IMR-90 (cell line): ENCODE results near the gene CAMTA1. TPM values are rescaled to one million over a fixed set of nuclear protein-coding genes. Genes with fewer than 3 reads are reported as not detected.

Source experiments
- ATAC-seq: fragments of 200-7000 bp; cut with Tn5 transposase; 2 replicates; pipeline ENCODE4 v1.9.1; 2020; ENCODE audit warnings: low read depth, mild to moderate bottlenecking, moderate library complexity
- BruUV-seq: library from RNA; stranded (reverse); fragments of 400-500 nt; replicated peaks from 2 replicates; lab custom pipeline; 2021; lab: Mats Ljungman, UMichigan
- CTCF ChIA-PET: fragments of 300-600 bp; formaldehyde crosslinking; extraction: SDS; loops from one replicate; lab custom pipeline; 2021; ENCODE audit warnings: antibody characterized with exemption; lab: Yijun Ruan, JAX
- POLR2A ChIA-PET: fragments of 300-600 bp; sonication (Branson Sonifier 250); formaldehyde crosslinking; loops from one replicate; lab custom pipeline; 2022; ENCODE audit warnings: antibody characterized with exemption; ENCODE audit not compliant: unreplicated experiment; lab: Charles Lee
- DNase-seq: peaks from one replicate; pipeline ENCODE4 v3.0.0; 2013
- H2AFZ ChIP-seq: replicated peaks from 2 replicates; pipeline ENCODE3; 2013; ENCODE audit warnings: low read length, mild to moderate bottlenecking; ENCODE audit not compliant: poor library complexity
- H2AK5ac ChIP-seq: 2 replicates; pipeline ENCODE4 v1.6.1; 2013; ENCODE audit warnings: low read depth, low read length, inconsistent platforms
- H2AK9ac ChIP-seq: replicated peaks from 2 replicates; pipeline ENCODE3; 2013; ENCODE audit warnings: mild to moderate bottlenecking, low read depth, low read length, moderate library complexity; ENCODE audit not compliant: poor library complexity
- H2BK120ac ChIP-seq: 2 replicates; pipeline ENCODE4 v1.6.1; 2013; ENCODE audit warnings: low read depth, low read length, inconsistent platforms
- H2BK15ac ChIP-seq: 3 replicates; pipeline ENCODE4 v1.6.1; 2013; ENCODE audit warnings: low read depth, low read length, inconsistent platforms
- H2BK20ac ChIP-seq: 2 replicates; pipeline ENCODE4 v1.6.1; 2013; ENCODE audit warnings: low read depth, mild to moderate bottlenecking, inconsistent platforms, low read length, moderate library complexity
- H2BK5ac ChIP-seq: 2 replicates; pipeline ENCODE4 v1.6.1; 2013; ENCODE audit warnings: mild to moderate bottlenecking, low read depth, low read length, inconsistent platforms; ENCODE audit not compliant: poor library complexity, severe bottlenecking
- H3K14ac ChIP-seq: replicated peaks from 2 replicates; pipeline ENCODE4 v1.6.1; 2013; ENCODE audit warnings: low read depth, low read length, inconsistent platforms
- H3K18ac ChIP-seq: 2 replicates; pipeline ENCODE4 v1.6.1; 2013; ENCODE audit warnings: low read depth, low read length, control low read depth
- H3K23ac ChIP-seq: 2 replicates; pipeline ENCODE4 v1.6.1; 2013; ENCODE audit warnings: low read depth, low read length, inconsistent platforms
- H3K27ac ChIP-seq: 2 replicates; pipeline ENCODE4 v1.5.1; 2013; ENCODE audit warnings: mild to moderate bottlenecking, control low read depth, low read length; ENCODE audit not compliant: insufficient read depth
- H3K27me3 ChIP-seq: 2 replicates; pipeline ENCODE4 v1.6.1; 2013; ENCODE audit warnings: low read length; ENCODE audit not compliant: control insufficient read depth, insufficient read depth
- H3K36me3 ChIP-seq: 2 replicates; pipeline ENCODE4 v1.6.1; 2013; ENCODE audit warnings: low read length, mixed read lengths; ENCODE audit not compliant: control insufficient read depth, insufficient read depth
- H3K4ac ChIP-seq: 2 replicates; pipeline ENCODE4 v1.6.1; 2013; ENCODE audit warnings: low read depth, low read length, inconsistent platforms
- H3K4me1 ChIP-seq: 2 replicates; pipeline ENCODE4 v1.6.1; 2013; ENCODE audit warnings: low read length, mixed read lengths; ENCODE audit not compliant: control insufficient read depth, insufficient read depth
- H3K4me2 ChIP-seq: 2 replicates; pipeline ENCODE4 v1.6.1; 2013; ENCODE audit warnings: low read depth, mild to moderate bottlenecking, control low read depth, low read length, moderate library complexity
- H3K4me3 ChIP-seq: 2 replicates; pipeline ENCODE4 v1.5.1; 2013; ENCODE audit warnings: low read depth, mild to moderate bottlenecking, control low read depth, low read length, moderate library complexity; ENCODE audit not compliant: insufficient read depth
- H3K56ac ChIP-seq: 2 replicates; pipeline ENCODE4 v1.6.1; 2013; ENCODE audit warnings: low read length, inconsistent platforms; ENCODE audit not compliant: insufficient read depth; ENCODE audit errors: extremely low read depth
- H3K79me1 ChIP-seq, 2 experiments: 2 replicates each; pipeline ENCODE4 v1.6.1; 2013; ENCODE audit warnings: low read length in 2 of 2, inconsistent platforms in 1 of 2, low read depth in 1 of 2
- H3K9ac ChIP-seq: 2 replicates; pipeline ENCODE4 v1.6.1; 2013; ENCODE audit warnings: low read depth, low read length, control low read depth
- H3K9me1 ChIP-seq: 2 replicates; pipeline ENCODE4 v1.6.1; 2013; ENCODE audit warnings: low read length, inconsistent platforms; ENCODE audit not compliant: insufficient read depth
- H3K9me3 ChIP-seq: 2 replicates; pipeline ENCODE4 v1.6.1; 2013; ENCODE audit warnings: low read length; ENCODE audit not compliant: control insufficient read depth, insufficient read depth
- H4K20me1 ChIP-seq: 2 replicates; pipeline ENCODE4 v1.6.1; 2013; ENCODE audit warnings: low read length, inconsistent platforms; ENCODE audit not compliant: insufficient read depth
- H4K5ac ChIP-seq: 2 replicates; pipeline ENCODE4 v1.6.1; 2013; ENCODE audit warnings: mild to moderate bottlenecking, low read depth, low read length, control low read depth
- H4K8ac ChIP-seq, 2 experiments: 2 replicates each; pipeline ENCODE4 v1.6.1; 2013; ENCODE audit warnings: low read depth in 2 of 2, low read length in 2 of 2, control low read depth in 1 of 2, inconsistent platforms in 1 of 2
- H4K91ac ChIP-seq: 2 replicates; pipeline ENCODE4 v1.6.1; 2013; ENCODE audit warnings: low read depth, low read length, inconsistent platforms; ENCODE audit not compliant: insufficient read depth
- CEBPB ChIP-seq: IDR thresholded peaks from 2 replicates; pipeline ENCODE4 v1.6.1; 2012; ENCODE audit warnings: low read depth, low read length, improper control_type of control experiment
- MXI1 ChIP-seq: IDR thresholded peaks from 2 replicates; pipeline ENCODE4 v1.6.1; 2012; ENCODE audit warnings: low read depth, mild to moderate bottlenecking, low read length, moderate library complexity, borderline replicate concordance
- POLR2A ChIP-seq: IDR thresholded peaks from 2 replicates; pipeline ENCODE4 v1.6.1; 2012; ENCODE audit warnings: mild to moderate bottlenecking, low read depth, low read length
- RCOR1 ChIP-seq: IDR thresholded peaks from 2 replicates; pipeline ENCODE4 v1.6.1; 2012; ENCODE audit warnings: mild to moderate bottlenecking, low read length, improper control_type of control experiment; ENCODE audit not compliant: insufficient replicate concordance
- WGBS, 2 experiments: methylation state at CpG; one replicate each; pipeline versions ENCODE4 v1.1.5 to v1.1.7; 2013; ENCODE audit warnings: missing lambda C conversion rate in 2 of 2; ENCODE audit not compliant: insufficient read length in 1 of 2; ENCODE audit errors: extremely low coverage in 2 of 2; 5-methylcytosine and 5-hydroxymethylcytosine counted together
- dilution Hi-C: fragments of 300-500 bp; cut with HindIII; formaldehyde crosslinking; loops from one replicate; pipeline ENCODE4 v1.14.3; 2018; ENCODE audit warnings: low sequenced_read_pairs; ENCODE audit not compliant: unreplicated experiment
- in situ Hi-C: fragments of 300-500 bp; cut with MboI; formaldehyde crosslinking; loops from 3 replicates; pipeline ENCODE4 v1.14.3; 2019; ENCODE audit warnings: low sequenced_read_pairs, inconsistent platforms, mixed read lengths
- intact Hi-C: fragments of 100-400 bp; cut with micrococcal nuclease; formaldehyde crosslinking; loops from 2 replicates; pipeline ENCODE4 v1.10.0; 2022
- polyA plus RNA-seq, 3 experiments: library from polyadenylated mRNA; depleted of rRNA; stranded (reverse); fragments of >200 nt; gene quantifications; 2 replicates each; pipeline ENCODE4 v1.2.3, GENCODE V29; 2012; ENCODE audit warnings: low replicate concordance in 1 of 3
- total RNA-seq: library from RNA; depleted of rRNA; stranded (reverse); fragments of >200 nt; gene quantifications from 2 replicates; pipeline ENCODE4 v1.2.3, GENCODE V29; 2012
- TF ChIP-seq, protein P1 (sequence below): conservative IDR thresholded peaks from 2 replicates; pipeline ENCODE4 v1.5.1; 2012; ENCODE audit warnings: mild to moderate bottlenecking, low read depth, low read length, improper control_type of control experiment
- TF ChIP-seq, protein P2 (sequence below): fragments of 150-350 bp; IDR thresholded peaks from 2 replicates; pipeline ENCODE4 v1.6.1; 2017; ENCODE audit warnings: mild to moderate bottlenecking, antibody characterized with exemption, low read length, low read depth
- TF ChIP-seq, protein P3 (sequence below): fragments of 150-350 bp; IDR thresholded peaks from 2 replicates; pipeline ENCODE4 v1.6.1; 2016; ENCODE audit warnings: low read depth, mild to moderate bottlenecking, low read length, moderate library complexity, borderline replicate concordance

The CAMTA1 gene
- total and polyA plus RNA-seq, 2 of the 4 experiments (the other 2 are of a cell fraction) = 35.5 to 74.3 TPM

DNA sequence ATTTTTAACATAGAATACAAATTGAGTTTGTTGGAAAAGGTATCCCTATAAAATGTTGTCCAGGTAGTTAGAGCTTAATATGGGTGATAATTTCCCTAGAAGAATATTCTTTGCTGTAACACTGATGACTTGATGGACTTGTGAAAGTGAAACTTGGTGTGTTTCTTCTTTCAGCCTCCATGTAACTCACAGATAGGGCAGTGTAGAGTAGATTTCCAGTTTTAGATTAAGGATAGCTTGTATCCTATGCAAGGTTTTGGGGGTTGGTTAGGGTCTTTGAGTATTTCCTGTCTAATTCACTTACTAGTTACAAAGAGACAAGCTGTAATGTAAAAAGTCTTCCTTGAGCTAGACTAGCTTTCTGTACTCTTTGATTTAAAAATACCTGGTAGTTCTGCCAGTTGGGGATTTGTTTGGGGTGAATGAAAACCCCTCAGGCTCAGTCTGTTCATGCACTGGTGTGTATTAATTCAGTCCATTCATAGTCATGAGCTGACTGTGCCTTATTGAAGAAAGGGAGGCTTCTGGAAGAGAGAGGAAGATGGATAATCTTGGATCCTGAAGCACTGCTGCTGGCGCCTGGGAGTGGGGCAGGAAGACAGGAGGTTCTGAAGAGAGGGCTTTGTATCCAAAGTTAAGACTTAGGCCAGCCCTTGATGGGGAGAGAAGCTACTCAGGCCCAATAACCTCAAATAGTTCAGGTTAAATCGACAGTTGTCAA is 83.6 kb downstream of the CAMTA1 start:
- ATAC-seq (peak; percentile 30), DNase-seq (no peak)
- Histone ChIP-seq H3K18ac (peak overlapping the region; percentile 69; the same call in 1 of the 2 replicates), H3K9ac (no peak overlapping the region; the same call in 1 of the 2 replicates), H3K79me1 (peaks cover 26 to 65% of the 10 kb centered on the region in 2 experiments), H2BK120ac (peak overlapping the region; percentile 23; the same call in 1 of the 2 replicates), H4K91ac (peak overlapping the region; percentile 25; the same call in 1 of the 2 replicates), H2BK20ac (peak overlapping the region; percentile 36), H3K27ac (no peak overlapping the region), H3K4me1 (peaks cover 21% of the 10 kb centered on the region), H4K5ac (peak overlapping the region; percentile 76; the same call in 1 of the 2 replicates), H3K36me3 (no peaks in the 10 kb centered on the region; the same call in 1 of the 2 replicates), H3K56ac (no peak overlapping the region), H2AFZ (no peak overlapping the region), H3K9me3 (no peaks in the 10 kb centered on the region), H3K4me3 (no peak overlapping the region), H4K20me1 (0 out of 2 replicates have a peak, but pooled peaks cover 5% of the 10 kb centered on the region), H2AK5ac (no peak overlapping the region), H3K14ac (peak overlapping the region; percentile 65), H2BK15ac (no peak overlapping the region), H3K23ac (peak overlapping the region; percentile 46; the same call in 1 of the 2 replicates), H3K27me3 (no peaks in the 10 kb centered on the region), H2BK5ac (peak overlapping the region; percentile 6), H2AK9ac (no peak overlapping the region), H4K8ac (peak overlapping the region in 1 of 2 experiments; percentile 39; a peak in 1 of 4 replicates), H3K4me2 (peak overlapping the region; percentile 57; the same call in 1 of the 2 replicates), H3K9me1 (peaks cover 16% of the 10 kb centered on the region), H3K4ac (peak overlapping the region; percentile 42; the same call in 1 of the 2 replicates)
- dilution Hi-C loops (no loop called here), intact Hi-C loops (loop anchor here (5.0 kb wide), 1 partner anchor 37 kb away; no protein-coding TSS in a partner anchor), in situ Hi-C loops (no loop called here)
- TF ChIP-seq, protein P1, sequence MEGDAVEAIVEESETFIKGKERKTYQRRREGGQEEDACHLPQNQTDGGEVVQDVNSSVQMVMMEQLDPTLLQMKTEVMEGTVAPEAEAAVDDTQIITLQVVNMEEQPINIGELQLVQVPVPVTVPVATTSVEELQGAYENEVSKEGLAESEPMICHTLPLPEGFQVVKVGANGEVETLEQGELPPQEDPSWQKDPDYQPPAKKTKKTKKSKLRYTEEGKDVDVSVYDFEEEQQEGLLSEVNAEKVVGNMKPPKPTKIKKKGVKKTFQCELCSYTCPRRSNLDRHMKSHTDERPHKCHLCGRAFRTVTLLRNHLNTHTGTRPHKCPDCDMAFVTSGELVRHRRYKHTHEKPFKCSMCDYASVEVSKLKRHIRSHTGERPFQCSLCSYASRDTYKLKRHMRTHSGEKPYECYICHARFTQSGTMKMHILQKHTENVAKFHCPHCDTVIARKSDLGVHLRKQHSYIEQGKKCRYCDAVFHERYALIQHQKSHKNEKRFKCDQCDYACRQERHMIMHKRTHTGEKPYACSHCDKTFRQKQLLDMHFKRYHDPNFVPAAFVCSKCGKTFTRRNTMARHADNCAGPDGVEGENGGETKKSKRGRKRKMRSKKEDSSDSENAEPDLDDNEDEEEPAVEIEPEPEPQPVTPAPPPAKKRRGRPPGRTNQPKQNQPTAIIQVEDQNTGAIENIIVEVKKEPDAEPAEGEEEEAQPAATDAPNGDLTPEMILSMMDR = no peak
- TF ChIP-seq POLR2A = no peak
- no peak for TF ChIP-seq MXI1
- TF ChIP-seq, protein P2, sequence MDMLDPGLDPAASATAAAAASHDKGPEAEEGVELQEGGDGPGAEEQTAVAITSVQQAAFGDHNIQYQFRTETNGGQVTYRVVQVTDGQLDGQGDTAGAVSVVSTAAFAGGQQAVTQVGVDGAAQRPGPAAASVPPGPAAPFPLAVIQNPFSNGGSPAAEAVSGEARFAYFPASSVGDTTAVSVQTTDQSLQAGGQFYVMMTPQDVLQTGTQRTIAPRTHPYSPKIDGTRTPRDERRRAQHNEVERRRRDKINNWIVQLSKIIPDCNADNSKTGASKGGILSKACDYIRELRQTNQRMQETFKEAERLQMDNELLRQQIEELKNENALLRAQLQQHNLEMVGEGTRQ = no peak
- no peak for TF ChIP-seq RCOR1
- TF ChIP-seq, protein P3, sequence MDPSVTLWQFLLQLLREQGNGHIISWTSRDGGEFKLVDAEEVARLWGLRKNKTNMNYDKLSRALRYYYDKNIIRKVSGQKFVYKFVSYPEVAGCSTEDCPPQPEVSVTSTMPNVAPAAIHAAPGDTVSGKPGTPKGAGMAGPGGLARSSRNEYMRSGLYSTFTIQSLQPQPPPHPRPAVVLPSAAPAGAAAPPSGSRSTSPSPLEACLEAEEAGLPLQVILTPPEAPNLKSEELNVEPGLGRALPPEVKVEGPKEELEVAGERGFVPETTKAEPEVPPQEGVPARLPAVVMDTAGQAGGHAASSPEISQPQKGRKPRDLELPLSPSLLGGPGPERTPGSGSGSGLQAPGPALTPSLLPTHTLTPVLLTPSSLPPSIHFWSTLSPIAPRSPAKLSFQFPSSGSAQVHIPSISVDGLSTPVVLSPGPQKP = no peak
- no peak for TF ChIP-seq CEBPB
- BruUV-seq = no TSS peak
- CTCF ChIA-PET = interaction anchor here (0.5 to 1.6 kb wide), 3 partner anchors 44 to 77 kb away, joined by 3 to 5 read pairs (median 4); no protein-coding TSS in a partner anchor
- WGBS, 2 experiments = no CpG with 5 or more reads among the region's 2 CpGs
- POLR2A ChIA-PET = no interaction called here
